Activated CD4-positive, alpha-beta T cell treated with anti-CD3 and anti-CD28 coated beads for 24 hours (primary cell): ENCODE data around the gene CHAMP1.

Experiments used
- DNase-seq, 2 donors: peaks; one replicate each; pipeline ENCODE4 v3.0.0-alpha.2; 2020; ENCODE audit warnings: low read depth in 2 of 2

CHAMP1 gene

GRCh38 chr13:114314074-114314912, at the start of gene CHAMP1:
TSS of gene CHAMP1 (plus strand) at chr13:114314503. CDS start at chr13:114323843, 9,340 bp downstream.
- DNase-seq = peak; percentile 89 to 90

GRCh38 chr13:114264886-114265611, 49.3 kb upstream of the CHAMP1 start:
- DNase-seq = no peak

- DNase-seq = no peak
These were observed 48.1 kb upstream of the CHAMP1 start for GRCh38 chr13:114266241-114266640.

- no peak for DNase-seq
These were observed 45.7 kb upstream of the CHAMP1 start for GRCh38 chr13:114268344-114269280.

GRCh38 chr13:114269281-114269770, 45.0 kb upstream of the CHAMP1 start:
- no peak for DNase-seq

- no peak for DNase-seq
These were observed 41.3 kb upstream of the CHAMP1 start for GRCh38 chr13:114272977-114273376.

- DNase-seq = no peak
These were observed 39.0 kb upstream of the CHAMP1 start for GRCh38 chr13:114275304-114275703.

- DNase-seq = no peak
These were observed 35.2 kb upstream of the CHAMP1 start for GRCh38 chr13:114279146-114279545.

GRCh38 chr13:114279758-114280355, 34.4 kb upstream of the CHAMP1 start:
- DNase-seq = no peak

- peak; percentile 79 to 83 for DNase-seq
These were observed 32.8 kb upstream of the CHAMP1 start, which contains the start of gene UPF3A for GRCh38 chr13:114281351-114282040. TSS of gene UPF3A (plus strand) at chr13:114281601. CDS start at chr13:114281640, 39 bp downstream.

- peak; percentile 17 to 53 for DNase-seq
These were observed 32.1 kb upstream of the CHAMP1 start for GRCh38 chr13:114282041-114282670.

- no peak for DNase-seq
These were observed 30.7 kb upstream of the CHAMP1 start for GRCh38 chr13:114283576-114283975.

GRCh38 chr13:114284680-114285079, 29.6 kb upstream of the CHAMP1 start:
- no peak for DNase-seq

- DNase-seq = no peak
These were observed 29.0 kb upstream of the CHAMP1 start for GRCh38 chr13:114285166-114285808.

- no peak for DNase-seq
These were observed 27.5 kb upstream of the CHAMP1 start for GRCh38 chr13:114286808-114287207.

- no peak for DNase-seq
These were observed 26.1 kb upstream of the CHAMP1 start for GRCh38 chr13:114288157-114288591.

- no peak for DNase-seq
These were observed 17.9 kb upstream of the CHAMP1 start for GRCh38 chr13:114296448-114296847.

GRCh38 chr13:114296902-114297301, 17.4 kb upstream of the CHAMP1 start:
- DNase-seq = no peak

GRCh38 chr13:114298866-114299265, 15.4 kb upstream of the CHAMP1 start:
- no peak for DNase-seq
